ENCODE results near the gene ABCB1. TPM values are rescaled to one million over a fixed set of nuclear protein-coding genes. Genes with fewer than 3 reads are reported as not detected.

Gene ABCB1
- 0.57 and 0.65 TPM in 2 replicates for total RNA-seq

GRCh38 chr7:87600130-87601124 is at the start of gene ABCB1:
ABCB1 (minus strand) TSS chr7:87600884; CDS start chr7:87600184, 700 bp downstream.

GRCh38 chr7:87475359-87476178 is 125.1 kb downstream of the ABCB1 start, which contains the start of gene ABCB4:
ABCB4 (minus strand) TSS chr7:87475680; CDS start chr7:87475465, 215 bp downstream.

Other genes starting within 250 kb of the ABCB1 start
- not detected in 2 replicates for gene ABCB4, start 125.2 kb downstream of the ABCB1 start, total RNA-seq
- gene RUNDC3B, start 27.5 kb upstream of the ABCB1 start, total RNA-seq, result under 0.01 and 0.19 TPM in 2 replicates

Data from vein endothelial cell (primary cell).